HepG2 (cell line): ENCODE results near the gene SLC12A5. TPM values are rescaled to one million over a fixed set of nuclear protein-coding genes. Genes with fewer than 3 reads are reported as not detected.
A peak's percentile ranks its signal among the peaks of the same experiment; 100 is the strongest.

ENCODE experiments used
- AGO1 ChIP-seq: fragments of 200-400 bp; formaldehyde crosslinking; IDR thresholded peaks from 2 replicates; pipeline ENCODE4 v1.6.1; 2017; ENCODE audit warnings: mild to moderate bottlenecking, low read depth, low read length, moderate library complexity; ENCODE audit not compliant: poor library complexity, severe bottlenecking
- ARID2 ChIP-seq: sonication (generic); formaldehyde crosslinking; IDR thresholded peaks from 2 replicates; pipeline ENCODE4 v1.8.1; 2022; ENCODE audit warnings: mild to moderate bottlenecking, missing genetic modification reagents, borderline replicate concordance
- DPF2 ChIP-seq: sonication (generic); formaldehyde crosslinking; IDR thresholded peaks from 2 replicates; pipeline ENCODE4 v1.4.0; 2020; ENCODE audit warnings: mild to moderate bottlenecking, low read depth, missing genetic modification reagents, borderline replicate concordance
- GATA4 ChIP-seq: sonication (generic); IDR thresholded peaks from 2 replicates; pipeline ENCODE4 v1.6.1; 2016; ENCODE audit warnings: antibody characterized with exemption, low read depth, borderline replicate concordance
- HCFC1 ChIP-seq: fragments of 150-350 bp; IDR thresholded peaks from 2 replicates; pipeline ENCODE4 v1.6.1; 2014; ENCODE audit warnings: low read depth, low read length
- IKZF4 ChIP-seq: sonication (generic); formaldehyde crosslinking; IDR thresholded peaks from 2 replicates; pipeline ENCODE4 v1.5.1; 2020; ENCODE audit warnings: borderline replicate concordance, mild to moderate bottlenecking, low read depth, missing genetic modification reagents; ENCODE audit errors: not compliant biosample characterization
- KDM5B ChIP-seq: sonication (generic); formaldehyde crosslinking; IDR thresholded peaks from 2 replicates; pipeline ENCODE4 v1.4.0; 2020; ENCODE audit warnings: missing genetic modification reagents, mild to moderate bottlenecking, borderline replicate concordance
- KLF13 ChIP-seq: sonication (generic); formaldehyde crosslinking; IDR thresholded peaks from 2 replicates; pipeline ENCODE4 v1.4.0; 2020; ENCODE audit warnings: mild to moderate bottlenecking, missing genetic modification reagents
- MED8 ChIP-seq: sonication (generic); formaldehyde crosslinking; IDR thresholded peaks from 2 replicates; pipeline ENCODE4 v1.8.1; 2023; ENCODE audit warnings: mild to moderate bottlenecking, missing genetic modification reagents; ENCODE audit not compliant: insufficient replicate concordance
- MTF1 ChIP-seq: sonication (generic); formaldehyde crosslinking; IDR thresholded peaks from 2 replicates; pipeline ENCODE4 v1.5.0; 2020; ENCODE audit warnings: missing genetic modification reagents
- RARA ChIP-seq: IDR thresholded peaks from 2 replicates; pipeline ENCODE4 v1.6.1; 2016; ENCODE audit warnings: missing genetic modification reagents, missing compliant biosample characterization
- REXO4 ChIP-seq: sonication (generic); formaldehyde crosslinking; IDR thresholded peaks from 2 replicates; pipeline ENCODE4 v1.8.0; 2022; ENCODE audit warnings: missing genetic modification reagents, mild to moderate bottlenecking, borderline replicate concordance
- SRSF4 ChIP-seq: fragments of 200-400 bp; formaldehyde crosslinking; IDR thresholded peaks from one replicate; pipeline ENCODE4 v1.6.1; 2018; ENCODE audit warnings: mild to moderate bottlenecking, low read depth, low read length, moderate library complexity; ENCODE audit not compliant: poor library complexity, severe bottlenecking
- ZBTB1 ChIP-seq: sonication (generic); formaldehyde crosslinking; IDR thresholded peaks from 2 replicates; pipeline ENCODE4 v1.4.0; 2020; ENCODE audit warnings: missing genetic modification reagents, borderline replicate concordance
- ZNF232 ChIP-seq: sonication (generic); formaldehyde crosslinking; IDR thresholded peaks from 2 replicates; pipeline ENCODE4 v1.4.0; 2020; ENCODE audit warnings: missing genetic modification reagents, borderline replicate concordance
- ZNF33A ChIP-seq: sonication (generic); formaldehyde crosslinking; IDR thresholded peaks from 2 replicates; pipeline ENCODE4 v1.5.1; 2020; ENCODE audit warnings: missing genetic modification reagents, mild to moderate bottlenecking, moderate library complexity, borderline replicate concordance
- ZNF780A ChIP-seq: sonication (generic); formaldehyde crosslinking; IDR thresholded peaks from 2 replicates; pipeline ENCODE4 v1.8.0; 2022; ENCODE audit warnings: mild to moderate bottlenecking, missing genetic modification reagents, moderate library complexity
- ZNF839 ChIP-seq: sonication (generic); formaldehyde crosslinking; IDR thresholded peaks from 2 replicates; pipeline ENCODE4 v1.4.0; 2020; ENCODE audit warnings: missing genetic modification reagents, mild to moderate bottlenecking, borderline replicate concordance
- ZSCAN25 ChIP-seq: sonication (generic); formaldehyde crosslinking; IDR thresholded peaks from 2 replicates; pipeline ENCODE4 v1.8.0; 2022; ENCODE audit warnings: mild to moderate bottlenecking, missing genetic modification reagents
- polyA plus RNA-seq, 8 experiments: library from polyadenylated mRNA; depleted of rRNA in 3 of 8; stranded (reverse) in 7 of 8; unstranded in 1 of 8; fragments of >200 nt; fragmentation: Illumina TruSeq in 4 of 8; extraction: Trizol in 4 of 8; gene quantifications; 2 replicates each; pipeline versions ENCODE4 v1.2.1 to v1.2.3, GENCODE V29; 2011 to 2016; ENCODE audit warnings: low read depth in 4 of 8, missing spikeins in 1 of 8, mixed read lengths in 1 of 8; ENCODE audit not compliant: insufficient read depth in 1 of 8
- total RNA-seq, 5 experiments: library from RNA; depleted of rRNA; stranded (reverse); fragments of >200 nt; fragmentation: Illumina TruSeq; extraction: Trizol; gene quantifications; 2 replicates each; pipeline ENCODE4 v1.2.3, GENCODE V29; 2016; ENCODE audit warnings: low read depth in 1 of 5
- TF ChIP-seq, protein P1 (sequence below): sonication (generic); formaldehyde crosslinking; IDR thresholded peaks from 2 replicates; pipeline ENCODE4 v1.5.1; 2020; ENCODE audit warnings: mild to moderate bottlenecking, missing genetic modification reagents, borderline replicate concordance
- TF ChIP-seq, protein P2 (sequence below): sonication (generic); formaldehyde crosslinking; conservative IDR thresholded peaks from 2 replicates; pipeline ENCODE4 v1.4.0; 2020; ENCODE audit warnings: missing genetic modification reagents
- TF ChIP-seq, protein P3 (sequence below): sonication (generic); formaldehyde crosslinking; IDR thresholded peaks from 2 replicates; pipeline ENCODE4; 2020; ENCODE audit warnings: missing genetic modification reagents, mild to moderate bottlenecking, borderline replicate concordance
- TF ChIP-seq, protein P4 (sequence below): sonication (generic); formaldehyde crosslinking; IDR thresholded peaks from 2 replicates; pipeline ENCODE4 v1.8.1; 2023; ENCODE audit warnings: missing genetic modification reagents, mild to moderate bottlenecking, borderline replicate concordance

Gene SLC12A5
- total and polyA plus RNA-seq, 2 of the 13 experiments (the other 11 are each of a cell fraction or from before 2014, with no cell fraction given), result 4.3 to 5.4 TPM

DNA sequence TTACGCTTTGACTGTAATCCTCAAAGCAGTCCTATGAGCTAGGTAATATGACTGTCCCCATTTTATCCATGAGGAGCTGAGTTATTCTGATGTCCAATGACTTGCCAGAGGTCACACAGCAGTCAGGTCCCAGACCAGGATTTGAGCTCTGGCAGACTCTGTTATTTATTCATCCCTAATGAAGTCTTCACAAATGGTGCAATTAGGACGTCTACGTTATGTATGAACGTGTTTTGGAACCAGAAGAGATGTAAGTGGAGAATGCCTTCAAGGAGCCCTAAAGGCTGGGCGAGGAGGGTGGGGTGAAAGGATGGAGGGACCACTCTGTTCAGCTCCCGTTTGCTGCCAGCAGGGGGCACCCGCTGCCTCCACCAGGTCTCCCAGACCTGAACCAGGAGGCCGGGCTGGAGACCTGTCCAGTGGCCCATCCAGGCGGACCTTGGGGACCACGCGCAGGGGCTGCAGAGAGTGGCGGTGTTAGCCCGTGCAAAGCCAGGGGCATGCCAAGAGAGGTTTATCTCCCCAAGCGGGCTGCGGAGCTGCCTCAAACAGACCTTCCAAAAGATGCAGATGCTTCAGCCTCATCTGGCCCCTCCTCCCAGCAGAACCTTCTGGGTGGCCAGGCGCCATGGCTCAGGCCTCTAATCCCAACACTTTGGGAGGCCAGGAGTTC is 41.8 kb upstream of the SLC12A5 start (continued):
- TF ChIP-seq ZNF839 (CRISPR knock-in tag) (0 out of 2 replicates have a peak, but pooled peaks have one; percentile 36), ZBTB1 (no peak), ZNF780A (CRISPR knock-in tag) (no peak), KDM5B (CRISPR knock-in tag) (peak; percentile 30; the same call in 1 of the 2 replicates), REXO4 (CRISPR knock-in tag) (no peak), ZNF33A (CRISPR knock-in tag) (no peak), DPF2 (no peak), HCFC1 (no peak), RARA (CRISPR knock-in tag) (0 out of 2 replicates have a peak, but pooled peaks have one; percentile 23), ZNF232 (no peak), MTF1 (CRISPR knock-in tag) (no peak), IKZF4 (CRISPR knock-in tag) (no peak), KLF13 (CRISPR knock-in tag) (0 out of 2 replicates have a peak, but pooled peaks have one; percentile 51), AGO1 (peak; percentile 74), GATA4 (no peak), ARID2 (CRISPR knock-in tag) (no peak), MED8 (no peak), ZSCAN25 (CRISPR knock-in tag) (peak; percentile 73; the same call in 1 of the 2 replicates), SRSF4 (no peak)
- TF ChIP-seq, protein P1, sequence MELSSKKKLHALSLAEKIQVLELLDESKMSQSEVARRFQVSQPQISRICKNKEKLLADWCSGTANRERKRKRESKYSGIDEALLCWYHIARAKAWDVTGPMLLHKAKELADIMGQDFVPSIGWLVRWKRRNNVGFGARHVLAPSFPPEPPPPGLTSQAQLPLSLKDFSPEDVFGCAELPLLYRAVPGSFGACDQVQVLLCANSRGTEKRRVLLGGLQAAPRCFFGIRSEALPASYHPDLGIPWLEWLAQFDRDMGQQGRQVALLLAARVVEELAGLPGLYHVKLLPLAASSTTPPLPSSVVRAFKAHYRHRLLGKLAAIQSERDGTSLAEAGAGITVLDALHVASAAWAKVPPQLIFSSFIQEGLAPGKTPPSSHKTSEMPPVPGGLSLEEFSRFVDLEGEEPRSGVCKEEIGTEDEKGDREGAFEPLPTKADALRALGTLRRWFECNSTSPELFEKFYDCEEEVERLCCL (CRISPR knock-in tag), result no peak
- TF ChIP-seq, protein P2, sequence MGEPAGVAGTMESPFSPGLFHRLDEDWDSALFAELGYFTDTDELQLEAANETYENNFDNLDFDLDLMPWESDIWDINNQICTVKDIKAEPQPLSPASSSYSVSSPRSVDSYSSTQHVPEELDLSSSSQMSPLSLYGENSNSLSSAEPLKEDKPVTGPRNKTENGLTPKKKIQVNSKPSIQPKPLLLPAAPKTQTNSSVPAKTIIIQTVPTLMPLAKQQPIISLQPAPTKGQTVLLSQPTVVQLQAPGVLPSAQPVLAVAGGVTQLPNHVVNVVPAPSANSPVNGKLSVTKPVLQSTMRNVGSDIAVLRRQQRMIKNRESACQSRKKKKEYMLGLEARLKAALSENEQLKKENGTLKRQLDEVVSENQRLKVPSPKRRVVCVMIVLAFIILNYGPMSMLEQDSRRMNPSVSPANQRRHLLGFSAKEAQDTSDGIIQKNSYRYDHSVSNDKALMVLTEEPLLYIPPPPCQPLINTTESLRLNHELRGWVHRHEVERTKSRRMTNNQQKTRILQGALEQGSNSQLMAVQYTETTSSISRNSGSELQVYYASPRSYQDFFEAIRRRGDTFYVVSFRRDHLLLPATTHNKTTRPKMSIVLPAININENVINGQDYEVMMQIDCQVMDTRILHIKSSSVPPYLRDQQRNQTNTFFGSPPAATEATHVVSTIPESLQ (CRISPR knock-in tag), result no peak
- TF ChIP-seq, protein P3, sequence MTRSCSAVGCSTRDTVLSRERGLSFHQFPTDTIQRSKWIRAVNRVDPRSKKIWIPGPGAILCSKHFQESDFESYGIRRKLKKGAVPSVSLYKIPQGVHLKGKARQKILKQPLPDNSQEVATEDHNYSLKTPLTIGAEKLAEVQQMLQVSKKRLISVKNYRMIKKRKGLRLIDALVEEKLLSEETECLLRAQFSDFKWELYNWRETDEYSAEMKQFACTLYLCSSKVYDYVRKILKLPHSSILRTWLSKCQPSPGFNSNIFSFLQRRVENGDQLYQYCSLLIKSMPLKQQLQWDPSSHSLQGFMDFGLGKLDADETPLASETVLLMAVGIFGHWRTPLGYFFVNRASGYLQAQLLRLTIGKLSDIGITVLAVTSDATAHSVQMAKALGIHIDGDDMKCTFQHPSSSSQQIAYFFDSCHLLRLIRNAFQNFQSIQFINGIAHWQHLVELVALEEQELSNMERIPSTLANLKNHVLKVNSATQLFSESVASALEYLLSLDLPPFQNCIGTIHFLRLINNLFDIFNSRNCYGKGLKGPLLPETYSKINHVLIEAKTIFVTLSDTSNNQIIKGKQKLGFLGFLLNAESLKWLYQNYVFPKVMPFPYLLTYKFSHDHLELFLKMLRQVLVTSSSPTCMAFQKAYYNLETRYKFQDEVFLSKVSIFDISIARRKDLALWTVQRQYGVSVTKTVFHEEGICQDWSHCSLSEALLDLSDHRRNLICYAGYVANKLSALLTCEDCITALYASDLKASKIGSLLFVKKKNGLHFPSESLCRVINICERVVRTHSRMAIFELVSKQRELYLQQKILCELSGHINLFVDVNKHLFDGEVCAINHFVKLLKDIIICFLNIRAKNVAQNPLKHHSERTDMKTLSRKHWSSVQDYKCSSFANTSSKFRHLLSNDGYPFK (CRISPR knock-in tag), result 0 out of 2 replicates have a peak, but pooled peaks have one; percentile 21
- TF ChIP-seq, protein P4, sequence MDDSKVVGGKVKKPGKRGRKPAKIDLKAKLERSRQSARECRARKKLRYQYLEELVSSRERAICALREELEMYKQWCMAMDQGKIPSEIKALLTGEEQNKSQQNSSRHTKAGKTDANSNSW (CRISPR knock-in tag), result no peak
